Uterus (tissue), 2 donors: ENCODE measurements around the gene CLMN.
"Not testable (repeated sequence)": the region's sequence is repeated elsewhere in the genome, so short reads cannot be mapped to it uniquely, and the experiment has no call there.

Experiments
- POLR2A ChIP-seq, 2 donors: fragments of 450-650 bp; IDR thresholded peaks; one replicate each; pipeline ENCODE4 v1.6.1; 2016; ENCODE audit warnings: antibody characterized with exemption in 2 of 2, mild to moderate bottlenecking in 1 of 2, moderate library complexity in 1 of 2
- TF ChIP-seq, protein P1 (sequence below), 4 experiments: fragments of 200-600 bp in 2 of 4; fragments of 450-650 bp in 2 of 4; sonication (generic) in 2 of 4; IDR thresholded peaks; one replicate each; pipeline ENCODE4 v1.5.1; 2016 to 2019; ENCODE audit warnings: antibody characterized with exemption in 4 of 4, mild to moderate bottlenecking in 2 of 4, moderate library complexity in 1 of 4

DNA sequence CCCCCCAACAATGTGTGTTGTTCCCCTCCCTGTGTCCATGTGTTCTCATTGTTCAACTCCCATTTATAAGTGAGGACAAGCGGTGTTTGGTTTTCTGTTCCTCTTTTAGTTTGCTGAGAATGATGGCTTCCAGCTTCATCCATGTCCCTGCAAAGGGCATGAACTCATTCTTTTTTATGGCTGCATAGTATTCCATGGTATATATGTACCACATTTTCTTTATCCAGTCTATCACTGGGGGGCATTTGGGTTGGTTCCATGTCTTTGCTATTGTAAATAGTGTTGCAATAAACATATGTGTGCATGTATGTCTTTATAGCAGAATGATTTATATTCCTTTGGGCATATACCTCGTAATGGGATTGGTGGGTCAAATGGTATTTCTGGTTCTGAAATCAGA is 118.0 kb downstream of the CLMN start:
- TF ChIP-seq, protein P1, sequence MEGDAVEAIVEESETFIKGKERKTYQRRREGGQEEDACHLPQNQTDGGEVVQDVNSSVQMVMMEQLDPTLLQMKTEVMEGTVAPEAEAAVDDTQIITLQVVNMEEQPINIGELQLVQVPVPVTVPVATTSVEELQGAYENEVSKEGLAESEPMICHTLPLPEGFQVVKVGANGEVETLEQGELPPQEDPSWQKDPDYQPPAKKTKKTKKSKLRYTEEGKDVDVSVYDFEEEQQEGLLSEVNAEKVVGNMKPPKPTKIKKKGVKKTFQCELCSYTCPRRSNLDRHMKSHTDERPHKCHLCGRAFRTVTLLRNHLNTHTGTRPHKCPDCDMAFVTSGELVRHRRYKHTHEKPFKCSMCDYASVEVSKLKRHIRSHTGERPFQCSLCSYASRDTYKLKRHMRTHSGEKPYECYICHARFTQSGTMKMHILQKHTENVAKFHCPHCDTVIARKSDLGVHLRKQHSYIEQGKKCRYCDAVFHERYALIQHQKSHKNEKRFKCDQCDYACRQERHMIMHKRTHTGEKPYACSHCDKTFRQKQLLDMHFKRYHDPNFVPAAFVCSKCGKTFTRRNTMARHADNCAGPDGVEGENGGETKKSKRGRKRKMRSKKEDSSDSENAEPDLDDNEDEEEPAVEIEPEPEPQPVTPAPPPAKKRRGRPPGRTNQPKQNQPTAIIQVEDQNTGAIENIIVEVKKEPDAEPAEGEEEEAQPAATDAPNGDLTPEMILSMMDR (IDR thresholded peaks at IDR 0.05), result not testable (repeated sequence)
- not testable (repeated sequence) for TF ChIP-seq POLR2A (IDR thresholded peaks at IDR 0.05)
